SW480 (cell line): Measurements from ENCODE around the gene FMN1.

Experiments
- DNase-seq: peaks from one replicate; pipeline ENCODE4 v3.0.0-alpha.2; 2016; ENCODE audit warnings: low spot score

The FMN1 gene

DNA sequence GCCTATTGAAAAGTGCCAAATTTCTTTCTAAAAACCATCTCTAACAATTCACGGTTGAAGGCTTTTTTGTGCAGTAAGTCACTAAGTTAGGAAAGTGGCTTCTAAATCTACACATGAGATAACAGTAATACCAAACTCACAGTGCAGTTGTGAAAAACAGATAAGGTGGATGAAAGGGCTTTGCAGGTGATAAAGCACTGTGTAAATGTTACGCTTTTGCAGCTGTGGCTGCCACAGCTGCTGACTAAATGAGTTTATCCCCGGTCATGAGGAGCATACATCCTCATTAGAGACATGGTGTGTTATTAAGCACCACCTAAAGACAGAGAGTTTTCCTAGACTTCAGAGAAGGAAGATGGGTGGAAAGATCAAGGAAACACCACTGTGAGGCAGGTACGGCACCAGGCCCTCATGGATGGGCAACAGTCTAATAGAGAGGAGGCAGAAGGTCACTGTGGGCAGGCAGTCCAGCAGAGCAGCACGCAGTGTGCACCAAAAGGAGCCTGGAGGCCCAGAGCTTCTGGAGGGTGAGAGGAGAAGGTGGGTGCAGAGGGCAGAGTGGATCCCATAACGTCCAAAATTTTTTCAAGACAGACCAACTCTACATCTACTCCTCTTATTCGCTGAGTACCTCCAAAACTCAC is 68.5 kb downstream of the FMN1 start:
- DNase-seq: no peak

DNA sequence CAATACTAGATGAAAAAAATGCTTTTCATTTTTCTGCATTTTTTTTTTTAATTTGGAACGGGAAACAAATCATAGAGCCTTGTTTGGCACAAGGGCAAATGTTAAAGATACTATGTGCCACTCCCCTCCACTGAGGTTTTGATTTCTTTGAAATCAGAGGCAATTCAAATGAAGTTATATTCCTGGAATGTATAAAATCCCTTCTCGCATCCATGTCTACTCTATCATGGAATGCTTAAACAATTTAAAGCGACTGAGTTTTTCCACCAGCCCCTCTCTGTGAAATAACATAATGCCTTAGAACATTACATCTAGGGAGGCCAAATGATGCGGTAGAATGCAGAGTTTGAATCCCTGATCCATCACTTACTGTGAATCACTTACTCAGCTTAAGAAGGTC is 69.7 kb downstream of the FMN1 start:
- no peak for DNase-seq

DNA sequence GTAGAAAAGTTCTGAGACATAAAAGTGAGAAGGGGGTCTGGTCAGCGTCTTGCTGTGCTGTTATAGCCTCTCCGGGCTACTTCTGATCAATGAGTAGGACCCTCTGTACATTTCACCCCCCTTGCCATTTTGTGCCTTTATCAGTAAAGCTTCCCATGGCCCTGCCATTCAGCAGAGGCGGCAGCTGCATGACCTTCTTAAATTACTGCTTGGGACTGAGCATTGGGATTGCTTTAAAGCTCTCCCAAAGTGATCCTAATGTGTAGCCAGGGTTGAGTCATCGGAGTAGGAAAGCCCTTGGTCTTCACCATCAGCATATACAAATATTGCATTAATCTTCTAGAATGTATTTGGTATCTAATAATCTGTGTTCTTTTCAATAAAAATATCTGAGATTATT is 70.2 kb downstream of the FMN1 start:
- no peak for DNase-seq

DNA sequence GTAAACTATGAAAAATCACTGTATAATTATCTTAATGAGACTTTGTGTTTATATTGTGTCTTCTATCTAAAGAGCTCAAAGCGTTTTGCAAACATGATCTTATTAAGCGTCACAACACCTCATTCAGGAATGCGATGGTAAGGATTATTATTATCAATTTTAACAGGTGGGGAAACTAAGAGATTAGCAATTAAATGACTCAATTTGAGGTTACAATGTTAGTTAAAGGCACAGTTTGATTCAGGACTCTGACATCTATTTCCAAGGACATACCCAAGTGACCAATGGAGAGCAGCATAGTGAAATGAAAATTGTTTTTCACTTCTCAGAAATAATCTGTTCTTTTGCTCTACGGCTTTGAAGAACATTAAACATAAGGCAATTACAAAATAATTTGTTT is 74.6 kb downstream of the FMN1 start:
- DNase-seq: no peak

DNA sequence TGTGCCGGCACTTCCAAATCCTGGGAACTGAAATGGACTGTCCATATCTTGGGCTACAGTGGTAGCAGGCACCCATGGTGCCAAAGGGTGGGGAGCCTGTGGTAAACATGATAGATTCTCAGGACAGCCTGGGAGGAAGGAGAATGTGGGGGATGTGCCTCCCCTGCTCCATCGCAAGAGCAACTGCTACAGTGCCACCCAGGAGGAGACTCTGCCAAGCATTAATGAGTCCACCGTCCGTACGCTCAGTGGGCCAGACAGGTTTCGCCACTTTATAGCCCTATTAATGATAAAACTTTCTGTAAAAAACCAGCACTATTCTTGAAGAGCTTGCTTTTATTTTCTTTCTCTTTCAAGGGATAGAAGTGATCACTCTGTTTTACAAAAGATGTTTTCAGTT is 75.2 kb downstream of the FMN1 start:
- no peak for DNase-seq

DNA sequence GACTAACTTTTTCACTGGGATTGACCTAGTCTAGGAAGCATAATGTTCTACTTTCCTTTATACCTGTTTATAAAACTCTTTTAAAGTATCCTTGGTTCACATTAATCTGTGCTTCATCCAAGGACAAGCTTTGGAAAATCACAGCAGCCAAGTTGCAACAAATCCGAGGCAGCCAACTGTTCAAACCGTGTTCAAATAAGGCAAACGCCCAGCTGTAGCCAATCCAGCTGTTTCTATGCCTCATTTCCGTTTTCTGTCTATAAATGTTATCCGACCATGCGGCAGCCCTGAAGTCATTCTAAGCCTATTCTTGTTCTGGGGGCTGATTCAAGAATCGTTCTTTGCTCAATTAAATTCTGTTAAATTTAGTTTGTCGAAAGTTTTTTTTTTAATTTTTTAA is 78.3 kb downstream of the FMN1 start:
- no peak for DNase-seq

DNA sequence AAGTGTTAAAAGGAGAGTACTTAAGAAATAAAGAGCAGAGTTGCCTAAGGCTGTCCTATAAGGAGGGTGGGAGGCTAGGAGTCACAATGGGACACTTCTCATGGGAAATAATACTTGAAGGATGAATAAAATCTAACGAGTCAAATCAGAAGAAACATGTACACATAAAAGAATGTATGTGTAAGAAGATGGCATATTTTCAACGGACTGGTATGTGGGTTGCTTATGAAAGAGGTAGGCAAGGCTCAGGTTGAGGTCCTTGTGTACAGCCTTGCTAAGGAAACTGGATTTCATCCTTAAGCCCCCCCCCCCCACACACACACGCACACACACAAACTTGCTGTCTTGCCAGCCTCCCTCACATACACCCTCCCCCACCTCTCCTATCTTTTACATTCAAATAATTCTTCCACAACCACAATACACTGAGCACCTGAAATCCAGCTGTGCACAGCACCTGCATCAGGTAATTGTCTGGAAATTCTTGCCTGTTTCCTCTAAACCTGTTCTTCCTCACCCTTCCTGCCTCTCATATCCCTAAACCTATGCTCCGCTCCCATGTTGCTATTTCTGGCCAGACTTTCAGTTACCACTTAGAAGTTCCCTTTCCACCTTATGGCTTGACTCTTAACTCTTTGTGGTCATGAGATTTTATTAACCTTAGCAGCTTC is 79.2 kb downstream of the FMN1 start:
- DNase-seq: no peak

DNA sequence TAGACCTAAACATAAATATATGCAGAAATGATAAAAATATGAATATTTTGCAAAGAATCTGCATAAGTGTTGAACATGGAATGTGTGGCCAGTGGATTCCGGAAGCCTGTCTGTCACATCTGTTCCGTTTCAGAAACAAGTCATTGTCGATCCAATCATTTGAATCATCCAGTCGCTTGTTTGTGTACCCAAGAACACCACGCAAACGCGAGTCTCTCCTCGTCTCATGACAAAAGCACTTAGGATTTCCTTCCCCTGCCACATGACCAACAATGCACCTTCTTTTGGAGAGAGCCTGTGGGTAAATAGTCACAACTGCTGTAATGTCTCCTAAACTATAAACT is 80.2 kb downstream of the FMN1 start:
- DNase-seq: no peak

DNA sequence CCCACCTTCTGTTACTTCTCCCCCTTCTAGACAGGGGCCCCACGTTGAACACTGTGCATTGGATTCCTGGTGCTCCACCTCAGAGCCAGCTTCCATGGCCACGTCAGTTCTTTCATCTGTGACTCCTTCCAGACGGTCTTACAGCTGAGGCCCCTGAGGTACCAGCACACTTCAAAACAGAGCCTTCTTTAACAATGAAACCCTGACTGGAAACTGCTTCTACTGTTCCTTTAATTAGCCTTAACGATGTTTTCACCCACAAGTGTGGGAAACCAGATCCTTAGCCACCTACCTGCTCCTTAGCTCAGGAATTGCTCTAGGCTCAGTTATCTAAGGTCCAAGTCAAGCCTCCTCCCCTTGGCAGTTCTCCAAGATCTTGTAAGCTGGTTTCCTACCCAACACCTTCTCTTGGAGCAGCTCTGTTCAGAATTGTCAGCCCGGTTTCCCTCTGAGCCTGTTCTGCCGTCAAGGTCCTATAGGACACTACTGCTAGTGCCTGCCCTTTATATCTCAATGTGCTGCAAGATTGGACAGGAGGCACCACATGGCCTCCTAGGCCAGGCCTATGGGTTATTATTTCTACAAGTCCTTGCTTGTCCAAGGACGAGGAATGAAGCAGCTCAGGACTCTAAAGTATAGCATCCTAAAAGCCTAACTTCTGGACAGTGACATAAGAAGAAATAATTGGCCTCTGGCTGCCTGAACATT is 80.7 kb downstream of the FMN1 start:
- DNase-seq: no peak

DNA sequence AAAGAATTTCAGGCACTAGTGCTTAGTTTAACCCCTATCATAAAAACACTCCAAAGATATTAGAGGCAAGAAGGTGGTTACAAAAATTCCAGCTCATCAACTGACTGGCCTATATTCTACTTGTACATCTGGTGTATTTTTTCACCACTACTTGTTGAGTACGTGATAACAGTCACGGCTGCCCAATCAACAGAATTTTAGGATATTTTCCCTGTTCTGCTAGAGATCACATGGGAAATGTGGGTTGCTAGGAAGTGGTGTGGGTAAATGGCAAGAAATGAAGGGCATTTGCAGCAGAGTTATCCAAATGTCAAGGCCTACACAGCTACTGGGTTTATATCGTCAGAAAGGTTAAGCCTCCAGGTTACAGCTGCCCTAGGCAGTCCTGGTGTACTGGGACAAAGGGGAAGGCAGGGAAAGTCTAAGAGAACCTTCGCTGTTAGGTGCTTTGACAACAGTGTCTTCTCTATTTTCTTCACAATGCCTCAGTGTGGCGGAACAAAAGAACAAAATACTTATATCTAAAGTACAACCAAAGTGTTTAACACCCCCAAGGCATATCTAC is 81.9 kb downstream of the FMN1 start:
- no peak for DNase-seq

DNA sequence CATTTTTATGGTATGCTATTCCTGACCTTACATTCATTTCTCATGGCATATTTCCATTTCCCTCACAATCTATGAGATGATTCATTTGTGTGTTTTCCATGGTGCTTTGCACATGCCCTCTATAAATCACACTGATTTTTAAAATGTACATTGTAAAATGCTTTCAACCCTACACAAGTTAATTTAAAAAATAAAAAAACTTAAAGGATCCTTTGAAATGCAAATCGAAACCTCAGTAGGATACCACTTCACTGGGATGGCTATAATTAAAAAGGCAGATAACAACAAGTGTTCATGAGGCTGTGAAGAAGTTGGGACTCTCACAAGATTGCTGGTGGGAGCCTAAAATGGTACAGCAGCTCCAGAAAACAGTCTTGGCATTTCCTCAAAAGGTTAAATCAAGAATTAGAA is 83.5 kb downstream of the FMN1 start:
- peak; percentile 33 for DNase-seq

DNA sequence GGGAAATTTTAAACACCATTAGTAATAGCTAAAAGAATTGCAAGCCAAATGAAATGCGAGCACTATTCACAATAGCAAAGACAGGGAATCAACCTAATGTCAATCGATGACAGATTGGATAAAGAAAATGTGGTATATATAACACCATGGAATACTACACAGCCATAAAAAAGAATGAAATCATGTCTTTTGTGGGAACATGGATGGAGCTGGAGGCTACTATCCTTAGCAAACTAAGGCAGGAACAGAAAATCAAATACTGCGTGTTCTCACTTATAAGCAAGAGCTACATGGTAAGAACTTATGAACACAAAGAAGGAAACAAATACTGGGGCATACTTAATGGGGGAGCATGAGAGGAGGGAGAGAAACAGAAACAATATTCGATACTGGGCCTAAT is 85.2 kb downstream of the FMN1 start:
- no peak for DNase-seq

DNA sequence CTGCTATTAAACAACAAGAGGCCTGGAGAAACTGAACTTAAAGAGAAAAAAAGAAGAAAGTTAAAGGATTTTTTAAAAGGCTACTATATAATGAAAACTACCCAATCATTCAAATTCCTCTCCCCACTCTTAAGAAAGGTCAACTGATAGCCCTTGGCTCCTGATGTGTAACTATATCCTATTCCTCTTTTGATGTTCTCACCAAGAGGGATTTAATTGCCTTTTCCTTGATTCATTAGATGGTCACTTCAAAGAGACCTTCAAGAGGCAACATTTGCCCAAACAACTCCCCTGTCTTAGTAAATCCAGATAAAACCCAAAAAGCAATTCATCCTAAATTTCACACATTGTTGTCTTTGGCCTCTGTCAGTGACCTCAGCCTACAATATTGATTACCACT is 86.0 kb downstream of the FMN1 start:
- no peak for DNase-seq

DNA sequence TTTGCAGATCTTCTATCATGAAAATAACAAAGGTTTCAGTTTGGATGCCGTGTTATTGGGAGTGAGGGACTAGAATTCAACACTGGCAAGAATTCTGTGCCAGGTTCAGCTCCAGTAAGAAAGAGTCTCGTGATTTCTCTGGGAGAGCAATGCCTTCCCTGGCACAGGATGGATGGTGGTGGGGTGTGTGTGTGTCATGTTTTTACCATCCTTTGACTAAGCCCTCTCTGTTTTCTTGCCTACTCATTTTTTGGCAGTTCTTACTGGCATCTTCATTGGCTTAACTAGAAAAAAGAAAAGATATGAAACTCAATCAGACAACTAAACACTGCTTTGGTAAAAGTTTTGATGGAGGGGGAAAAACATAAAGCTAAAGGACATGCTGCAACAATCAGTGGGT is 86.6 kb downstream of the FMN1 start:
- no peak for DNase-seq

DNA sequence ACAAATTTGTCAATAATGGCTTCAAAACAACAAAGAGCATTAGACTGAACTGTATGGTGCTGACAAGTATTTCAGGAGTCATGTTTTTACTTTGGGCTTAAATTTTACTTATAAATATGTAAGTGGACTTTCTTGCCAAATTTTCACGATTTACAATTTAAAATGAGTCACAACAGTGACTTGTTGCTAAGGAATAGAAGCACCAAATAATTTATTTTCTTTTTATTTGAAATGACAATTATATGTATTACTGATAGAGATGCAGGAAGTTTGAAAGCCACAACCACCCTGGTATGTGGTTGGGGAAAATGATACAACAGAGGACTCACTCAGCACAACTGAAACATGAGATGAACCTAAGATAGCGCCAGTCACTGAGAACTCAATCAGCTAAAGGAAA is 90.3 kb downstream of the FMN1 start:
- DNase-seq: peak; percentile 79

DNA sequence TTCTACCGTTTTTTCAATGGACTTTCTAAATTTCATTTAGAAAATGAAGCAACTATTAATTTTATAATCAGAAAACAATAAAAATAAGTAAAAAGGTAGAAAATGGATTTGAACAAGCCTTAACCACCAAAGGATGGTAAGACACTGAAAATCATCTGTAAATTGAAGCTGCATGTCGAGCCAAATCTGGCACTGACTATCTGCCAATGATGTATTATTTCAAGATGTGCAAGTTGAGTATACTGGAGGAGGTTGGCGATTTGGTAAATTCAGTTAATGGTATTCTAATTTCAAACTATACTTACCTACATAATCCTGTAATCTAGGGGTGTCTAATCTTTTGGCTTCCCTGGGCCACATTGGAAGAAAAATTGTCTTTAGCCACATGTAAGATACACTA is 93.5 kb downstream of the FMN1 start:
- DNase-seq: no peak

DNA sequence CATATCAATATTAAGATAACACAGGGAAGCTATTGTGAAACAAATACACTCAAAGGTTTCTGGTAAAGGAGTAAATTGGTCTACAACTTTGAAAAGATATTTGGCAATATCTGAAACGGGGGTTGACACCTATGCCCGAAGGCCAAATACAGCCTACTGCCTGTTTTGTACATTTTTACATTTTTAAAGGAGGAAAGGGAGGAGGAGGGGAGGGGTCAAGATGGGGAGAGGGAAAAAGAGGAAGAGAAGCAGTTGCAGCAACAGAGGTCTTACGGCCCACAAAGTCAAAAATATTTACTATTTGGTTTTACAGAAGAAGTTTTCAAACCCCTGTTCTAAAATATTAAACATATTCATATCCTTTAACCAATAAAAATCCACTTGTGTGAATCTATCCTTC is 94.2 kb downstream of the FMN1 start:
- no peak for DNase-seq

DNA sequence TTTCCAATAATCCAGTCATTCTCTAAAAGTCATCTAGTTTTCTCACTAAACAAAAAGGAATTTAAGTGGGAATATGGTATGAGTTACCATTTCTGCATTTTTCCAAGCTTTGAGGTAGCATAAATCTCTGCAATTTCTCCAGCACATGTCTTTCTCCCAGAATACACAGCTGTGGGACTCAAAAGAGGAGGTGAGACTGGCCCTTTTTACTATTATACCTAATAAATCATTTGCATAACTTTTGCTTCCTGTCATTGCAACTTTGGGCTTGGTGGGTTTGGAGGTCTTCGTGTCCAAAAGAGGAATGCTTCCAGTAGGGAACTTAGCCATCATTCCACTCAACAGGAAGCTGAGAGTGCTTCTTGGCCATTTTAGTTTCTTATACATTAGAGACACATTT is 94.8 kb downstream of the FMN1 start:
- no peak for DNase-seq

DNA sequence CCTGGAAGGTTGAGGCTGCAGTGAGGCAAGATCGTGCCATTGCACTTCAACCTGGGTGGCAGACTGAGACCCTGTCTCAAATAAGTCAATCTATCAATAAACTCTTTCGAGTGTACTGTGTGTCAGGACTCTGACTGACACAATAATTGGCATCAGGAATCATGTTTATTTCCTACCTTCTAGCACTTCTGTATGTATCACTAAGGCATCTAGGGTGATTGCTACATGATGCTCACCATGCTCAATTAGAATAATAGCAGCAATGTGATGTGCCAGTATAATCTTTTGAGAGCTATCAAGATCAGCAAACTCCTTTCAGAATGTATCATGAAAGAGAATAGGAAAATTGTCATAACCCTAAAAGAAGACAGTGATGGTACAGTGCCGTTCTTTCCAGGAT is 95.3 kb downstream of the FMN1 start:
- no peak for DNase-seq

DNA sequence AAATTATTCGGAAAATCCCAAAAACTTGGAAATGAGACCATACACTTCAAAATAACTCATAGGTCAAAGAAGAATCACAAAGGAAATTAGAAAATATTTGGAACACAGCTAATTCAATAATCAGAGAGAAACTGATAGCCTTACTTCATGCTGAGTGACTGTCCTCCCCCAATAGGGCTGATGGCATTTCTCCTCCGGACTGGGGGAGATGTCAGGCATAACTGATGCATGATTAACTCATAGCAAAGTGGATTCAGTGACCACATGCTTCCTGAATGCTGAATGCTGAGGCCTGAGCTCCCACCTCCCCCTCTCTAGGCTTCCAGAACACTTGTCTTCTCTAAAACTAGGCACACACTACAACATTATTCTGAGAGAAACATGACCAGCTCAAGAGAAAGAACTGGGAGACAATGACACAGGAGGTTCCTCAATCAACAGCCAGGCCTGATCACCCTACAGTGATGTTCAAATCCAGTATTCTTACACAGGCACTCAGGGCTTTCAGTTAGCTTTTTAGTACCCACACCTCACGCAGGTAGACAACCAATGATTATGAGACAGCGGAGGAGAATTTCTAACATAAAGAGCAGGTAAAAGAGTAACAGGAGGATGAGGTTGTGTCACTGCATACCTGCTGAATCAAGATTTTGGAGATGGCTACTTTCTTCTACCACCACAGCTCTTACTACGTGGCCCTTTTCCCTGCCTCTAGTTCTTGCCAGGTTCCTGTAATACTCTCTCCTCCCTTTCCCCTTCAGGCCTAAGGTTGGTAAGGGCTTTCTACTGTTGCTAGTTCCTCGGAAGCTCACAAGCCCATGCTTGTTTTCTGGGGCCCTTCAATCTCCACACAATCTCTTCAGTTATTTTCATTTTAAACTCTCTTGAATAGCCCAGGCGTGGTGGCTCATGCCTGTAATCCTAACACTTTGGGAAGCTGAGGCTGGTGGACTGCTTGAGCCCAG is 96.1 kb downstream of the FMN1 start:
- DNase-seq: peak; percentile 57

DNA sequence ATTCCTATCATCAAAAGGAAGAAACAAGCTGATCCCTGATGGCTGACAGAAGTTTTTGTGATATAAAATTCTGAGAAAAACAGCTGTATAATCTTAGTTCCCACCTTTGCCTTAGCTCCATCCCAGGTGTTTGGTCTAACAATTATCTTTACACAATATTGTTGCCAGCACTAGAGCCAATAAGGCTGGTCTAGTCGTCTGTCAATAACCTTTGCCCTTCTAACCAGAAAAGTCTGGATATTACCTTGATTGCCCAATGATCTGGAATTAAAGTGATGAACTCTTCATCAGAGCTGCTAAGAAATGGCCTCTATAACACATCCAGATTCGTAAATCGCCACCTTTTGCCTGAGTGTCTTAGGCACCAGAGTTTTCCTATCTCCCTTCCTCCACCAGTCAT is 98.4 kb downstream of the FMN1 start:
- no peak for DNase-seq

DNA sequence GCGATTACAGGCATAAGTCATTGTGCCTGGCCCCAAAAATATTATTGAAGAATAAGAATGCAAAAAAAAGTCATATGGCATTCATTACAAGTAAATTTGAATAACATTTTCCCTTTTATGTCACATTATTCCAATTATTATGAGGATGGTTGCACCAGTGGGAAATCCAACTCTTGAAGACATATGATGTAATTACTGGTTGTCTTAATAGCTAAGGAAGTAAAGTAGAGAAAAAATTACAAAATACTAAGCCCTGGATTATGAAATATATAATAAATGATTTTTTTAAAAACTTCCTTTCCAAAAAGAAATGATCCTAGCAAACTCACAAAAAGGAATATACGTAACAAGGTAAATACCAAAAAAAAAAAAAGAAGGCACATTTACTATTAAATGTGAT is 98.9 kb downstream of the FMN1 start:
- no peak for DNase-seq
